ENCODE measurements around the gene ATP5F1E.
A peak's percentile ranks its signal among the peaks of the same experiment; 100 is the strongest.

ATP5F1E gene

GRCh38 chr20:59004763-59005522 lies 27.2 kb downstream of the ATP5F1E start:
- DNase-seq, result no peak

GRCh38 chr20:59004493-59004762 lies 27.7 kb downstream of the ATP5F1E start:
- DNase-seq, result peak; percentile 50

GRCh38 chr20:59003836-59004492 lies 28.2 kb downstream of the ATP5F1E start:
- DNase-seq, result no peak

GRCh38 chr20:59002874-59003399 lies 29.2 kb downstream of the ATP5F1E start:
- no peak for DNase-seq

GRCh38 chr20:59002388-59002787 lies 29.7 kb downstream of the ATP5F1E start:
- DNase-seq, result no peak

GRCh38 chr20:59001449-59002171 lies 30.5 kb downstream of the ATP5F1E start:
- no peak for DNase-seq

GRCh38 chr20:59001068-59001448 lies 31.1 kb downstream of the ATP5F1E start:
- no peak for DNase-seq

GRCh38 chr20:59000326-59000725 lies 31.8 kb downstream of the ATP5F1E start:
- no peak for DNase-seq

GRCh38 chr20:58998656-58999055 lies 33.5 kb downstream of the ATP5F1E start:
- no peak for DNase-seq

- no peak for DNase-seq
These were observed 34.9 kb downstream of the ATP5F1E start for GRCh38 chr20:58997141-58997770.

- DNase-seq, result no peak
These were observed 35.9 kb downstream of the ATP5F1E start for GRCh38 chr20:58996226-58996611.

- no peak for DNase-seq
These were observed 36.5 kb downstream of the ATP5F1E start for GRCh38 chr20:58995461-58996225.

- no peak for DNase-seq
These were observed 37.6 kb downstream of the ATP5F1E start for GRCh38 chr20:58994390-58995159.

- DNase-seq, result no peak
These were observed 38.5 kb downstream of the ATP5F1E start for GRCh38 chr20:58993332-58994248.

- no peak for DNase-seq
These were observed 39.2 kb downstream of the ATP5F1E start for GRCh38 chr20:58992911-58993310.

GRCh38 chr20:58991715-58992114 lies 40.4 kb downstream of the ATP5F1E start:
- DNase-seq, result no peak

- no peak for DNase-seq
These were observed 41.3 kb downstream of the ATP5F1E start for GRCh38 chr20:58990651-58991445.

GRCh38 chr20:58989196-58989595 lies 42.9 kb downstream of the ATP5F1E start:
- no peak for DNase-seq

- no peak for DNase-seq
These were observed 43.6 kb downstream of the ATP5F1E start for GRCh38 chr20:58988565-58988882.

Measured in activated naive CD4-positive, alpha-beta T cell treated with anti-CD3 and anti-CD28 coated beads, Interleukin-2, amount 50 U/mL, for 16 hours (primary cell).